ENCODE results near the gene S100B. TPM values are rescaled to one million over a fixed set of nuclear protein-coding genes. Genes with fewer than 3 reads are reported as not detected.
"Not testable (repeated sequence)": the region's sequence is repeated elsewhere in the genome, so short reads cannot be mapped to it uniquely, and the experiment has no call there.

The S100B gene
- total RNA-seq, 1 experiment from 2014 or later = 31.8 TPM

- no peak for DNase-seq (ENCODE audit: low read depth)
Observed at GRCh38 chr21:46603228-46603627, 1.7 kb downstream of the S100B start.

GRCh38 chr21:46600978-46601377 is 3.9 kb downstream of the S100B start:
- DNase-seq (ENCODE audit: low read depth) = no peak

DNA sequence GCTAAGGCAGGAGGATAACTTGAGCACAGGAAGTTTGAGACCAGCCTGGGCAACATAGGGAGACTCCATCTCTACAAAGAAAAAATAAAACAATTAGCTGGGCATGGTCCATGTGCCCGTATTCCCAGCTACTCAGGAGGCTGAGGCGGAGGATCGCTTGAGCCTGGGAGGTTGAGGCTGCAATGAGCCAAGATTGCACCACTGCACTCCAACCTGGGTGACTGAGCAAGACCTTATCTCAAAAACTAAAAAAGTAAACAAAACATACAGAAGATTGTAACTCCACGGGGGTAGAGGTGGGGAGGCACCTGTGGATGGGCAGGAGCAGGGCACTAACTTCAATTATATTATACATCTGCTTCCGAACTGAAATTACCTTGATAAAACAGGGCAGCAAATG is 4.6 kb downstream of the S100B start:
- no peak for DNase-seq (ENCODE audit: low read depth)

- no peak for DNase-seq (ENCODE audit: low read depth)
Observed at GRCh38 chr21:46598581-46599572, 6.0 kb downstream of the S100B start.

DNA sequence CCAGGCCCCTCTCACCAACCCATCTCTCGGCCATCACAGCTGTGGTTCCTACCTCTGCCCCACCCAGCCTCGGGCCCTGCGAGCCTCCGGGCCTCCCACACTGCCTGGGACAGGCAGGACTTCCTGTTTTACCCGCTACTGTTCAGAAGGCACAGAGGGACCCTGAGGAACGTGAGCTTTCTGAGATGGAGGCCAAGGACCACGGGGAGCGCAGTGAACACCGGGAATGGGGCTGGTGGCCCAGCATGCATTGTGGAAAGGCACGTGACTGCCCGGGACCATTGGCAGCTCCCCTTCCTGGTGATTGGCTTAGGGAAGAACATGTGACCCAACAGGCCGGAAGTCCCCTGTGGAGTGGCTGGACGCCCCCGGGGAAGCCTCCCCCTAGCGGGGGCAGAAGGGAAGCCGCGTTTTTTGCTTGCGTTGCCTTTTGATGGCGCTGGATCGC is 7.0 kb downstream of the S100B start:
- DNase-seq (ENCODE audit: low read depth) = no peak

DNA sequence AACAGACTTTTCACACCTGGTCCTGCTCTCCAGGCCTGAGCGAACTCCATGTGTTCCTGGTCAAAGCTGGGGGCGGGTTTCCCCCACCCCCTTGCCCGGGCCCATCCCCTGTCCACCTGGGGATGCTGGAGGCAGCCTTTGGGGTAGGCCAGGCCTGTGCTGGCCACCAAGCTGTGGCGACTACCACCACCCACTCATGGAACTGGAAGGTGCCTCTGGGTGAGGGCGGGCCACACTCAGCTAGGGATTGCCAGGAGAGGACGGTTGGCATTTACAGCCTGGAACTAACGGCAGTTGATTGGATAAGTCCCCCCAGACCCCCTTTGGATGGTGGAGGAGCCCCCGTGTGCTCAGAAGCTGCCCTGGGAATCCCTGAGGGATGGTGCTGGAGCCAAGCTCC is 7.9 kb downstream of the S100B start:
- DNase-seq (ENCODE audit: low read depth) = no peak

- DNase-seq (ENCODE audit: low read depth) = no peak
Observed at GRCh38 chr21:46596201-46596600, 8.7 kb downstream of the S100B start.

GRCh38 chr21:46594276-46594675 is 10.6 kb downstream of the S100B start:
- no peak for DNase-seq (ENCODE audit: low read depth)

DNA sequence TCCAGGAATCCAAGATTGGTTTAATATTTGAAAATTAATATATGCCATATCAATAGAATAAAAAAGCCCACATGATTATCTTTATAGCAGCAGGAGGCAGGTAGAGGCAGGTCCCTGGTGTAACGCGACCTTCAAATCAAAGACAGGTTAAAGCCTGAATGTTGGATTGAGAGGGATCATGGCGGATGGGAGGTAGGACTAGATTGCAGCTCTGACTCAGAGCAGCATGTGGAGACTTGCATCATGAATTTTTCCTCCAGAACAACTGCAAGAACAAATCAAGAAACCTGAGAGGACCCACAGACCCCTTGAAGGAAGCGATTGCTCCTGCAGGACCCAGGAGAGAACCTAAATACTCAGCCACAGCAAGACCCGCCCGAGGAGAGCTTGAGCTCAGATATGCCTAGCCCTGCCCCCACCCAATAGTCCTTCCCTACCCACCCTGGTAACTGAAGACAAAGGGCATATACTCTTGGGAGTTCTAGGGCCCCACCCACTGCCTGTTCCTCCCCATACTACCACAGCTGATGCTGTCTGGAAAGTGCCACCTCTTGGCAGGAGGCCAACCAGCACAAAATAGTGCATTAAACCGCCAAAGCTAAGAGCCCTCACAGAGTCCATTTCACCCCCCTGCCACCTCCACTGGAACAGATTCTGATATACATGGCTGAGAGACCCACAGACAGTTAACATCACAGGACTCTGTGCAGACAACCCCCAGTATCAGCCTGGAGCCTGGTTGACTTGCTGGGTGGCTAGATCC is 19.5 kb downstream of the S100B start:
- DNase-seq (ENCODE audit: low read depth) = no peak

DNA sequence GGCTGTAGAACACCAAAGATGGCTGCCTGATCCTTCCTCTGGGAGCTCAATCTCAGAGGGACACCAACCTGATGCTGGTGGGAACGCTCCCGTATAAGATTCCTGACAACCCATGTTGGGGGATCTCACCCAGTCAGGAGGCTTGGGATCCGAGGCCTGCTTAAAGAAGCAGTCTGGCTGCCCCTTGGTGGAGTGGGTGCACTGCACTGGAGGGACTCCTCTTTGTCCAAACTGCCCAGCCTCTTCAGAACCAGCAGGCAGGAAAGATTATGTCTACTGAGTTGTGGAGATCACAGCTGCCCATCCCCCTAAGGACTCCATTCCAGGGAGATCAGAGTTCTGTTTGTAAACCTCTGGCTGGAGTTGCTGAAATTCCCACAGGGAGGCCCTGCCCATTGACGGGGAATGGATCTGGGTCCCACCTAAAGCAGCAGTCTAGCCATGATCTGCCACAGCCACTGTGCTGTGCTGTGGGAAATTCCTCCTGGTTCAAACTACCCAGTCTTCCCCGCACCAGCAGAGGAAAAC is 23.0 kb downstream of the S100B start:
- no peak for DNase-seq (ENCODE audit: low read depth)

DNA sequence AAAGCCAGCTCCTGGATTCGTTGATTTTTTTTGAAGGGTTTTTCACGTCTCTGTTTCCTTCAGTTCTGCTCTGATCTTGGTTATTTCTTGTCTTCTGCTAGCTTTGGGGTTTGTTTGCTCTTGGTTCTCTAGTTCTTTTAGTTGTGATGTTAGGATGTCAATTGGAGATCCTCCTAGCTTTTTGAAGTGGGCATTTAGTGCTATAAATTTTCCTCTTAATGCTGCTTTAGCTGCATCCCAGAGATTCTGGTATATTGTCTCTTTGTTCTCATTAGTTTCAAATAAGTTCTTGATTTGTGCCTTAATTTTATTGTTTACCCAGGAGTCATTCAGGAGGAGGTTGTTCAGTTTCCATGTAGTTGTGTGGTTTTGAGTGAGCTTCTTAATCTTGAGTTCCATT is 25.5 kb downstream of the S100B start:
- not testable (repeated sequence) for DNase-seq (ENCODE audit: low read depth)

GRCh38 chr21:46577786-46578185 is 27.1 kb downstream of the S100B start:
- DNase-seq (ENCODE audit: low read depth) = not testable (repeated sequence)

DNA sequence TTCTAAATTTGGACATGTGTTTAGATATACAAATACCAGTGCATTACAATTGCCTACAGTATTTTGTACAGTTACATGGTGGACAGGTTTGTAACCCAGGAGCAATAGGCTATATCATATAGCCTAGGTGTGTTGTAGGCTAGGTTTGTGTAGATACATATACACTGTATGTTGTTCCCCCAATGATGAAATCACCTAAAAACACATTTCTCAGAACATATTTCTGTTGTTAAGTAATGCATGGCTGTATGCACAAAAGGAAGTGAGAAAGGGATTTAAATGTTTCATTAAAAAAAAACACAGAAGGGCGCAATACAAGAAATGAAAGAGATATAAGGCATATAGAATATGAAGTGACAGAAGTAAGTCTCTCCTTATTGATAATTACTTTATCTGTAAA is 32.0 kb downstream of the S100B start:
- DNase-seq (ENCODE audit: low read depth) = no peak

DNA sequence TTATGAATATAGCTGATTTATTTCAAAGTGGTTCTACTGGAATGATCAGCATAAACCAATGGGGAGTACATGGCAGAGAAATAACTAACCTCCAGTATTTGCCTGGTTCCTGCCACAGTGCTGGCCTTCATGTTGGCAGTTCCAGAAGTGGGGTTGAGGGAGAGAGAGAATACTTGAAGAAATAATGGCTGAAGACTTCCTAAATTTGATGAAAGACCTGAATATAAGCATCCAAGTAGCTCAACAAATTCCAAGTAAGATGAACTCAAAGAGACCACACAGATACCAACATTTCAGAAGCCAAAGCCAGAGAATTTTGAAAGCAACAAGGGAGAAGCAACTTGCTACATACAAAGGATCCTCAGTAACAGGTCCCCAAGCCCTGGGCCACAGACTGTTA is 34.3 kb downstream of the S100B start:
- no peak for DNase-seq (ENCODE audit: low read depth)

- DNase-seq (ENCODE audit: low read depth) = no peak
Observed at GRCh38 chr21:46570119-46570518, 34.8 kb downstream of the S100B start.

DNA sequence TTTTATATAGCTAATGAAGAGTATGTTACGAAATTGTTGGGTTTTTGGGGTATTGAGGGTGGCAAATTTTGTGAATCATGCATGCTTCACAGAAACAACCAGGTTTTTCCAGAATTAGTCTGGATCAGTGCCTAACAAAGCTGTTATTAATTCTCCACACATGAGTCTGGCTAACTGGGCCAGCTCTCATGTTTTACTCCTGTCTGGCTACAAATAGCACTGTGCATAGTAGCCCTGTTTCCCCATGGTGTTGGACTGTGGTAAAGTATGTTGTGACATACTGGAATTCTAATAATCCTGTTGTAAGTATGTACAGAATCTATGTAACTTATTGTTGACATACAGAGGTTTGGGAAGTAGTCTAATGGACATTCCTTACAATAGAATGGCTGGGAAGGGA is 35.8 kb downstream of the S100B start:
- no peak for DNase-seq (ENCODE audit: low read depth)

GRCh38 chr21:46568562-46568961 is 36.3 kb downstream of the S100B start:
- DNase-seq (ENCODE audit: low read depth) = no peak

DNA sequence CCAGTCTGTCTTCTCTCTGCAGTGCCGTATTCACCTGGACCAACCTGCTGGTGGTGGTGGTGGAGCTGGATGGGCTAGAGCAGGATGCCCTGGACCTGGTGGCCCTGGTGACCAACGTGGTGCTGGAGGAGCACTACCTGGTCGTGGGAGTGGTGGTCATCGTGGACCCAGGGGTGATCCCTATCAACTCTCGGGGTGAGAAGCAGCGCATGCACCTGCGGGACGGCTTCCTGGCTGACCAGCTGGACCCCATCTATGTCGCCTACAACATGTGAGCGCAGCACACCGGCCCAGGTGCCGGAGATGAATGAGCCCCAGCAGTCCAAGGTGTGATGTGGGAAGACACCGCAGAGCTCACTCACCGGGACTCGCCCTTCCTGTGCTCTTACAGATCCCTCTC is 37.5 kb downstream of the S100B start:
- DNase-seq (ENCODE audit: low read depth) = no peak

- peak; percentile 4 for DNase-seq (ENCODE audit: low read depth)
Observed at GRCh38 chr21:46564391-46564790, 40.5 kb downstream of the S100B start.

- DNase-seq (ENCODE audit: low read depth) = no peak
Observed at GRCh38 chr21:46562964-46563607, 41.8 kb downstream of the S100B start.

DNA sequence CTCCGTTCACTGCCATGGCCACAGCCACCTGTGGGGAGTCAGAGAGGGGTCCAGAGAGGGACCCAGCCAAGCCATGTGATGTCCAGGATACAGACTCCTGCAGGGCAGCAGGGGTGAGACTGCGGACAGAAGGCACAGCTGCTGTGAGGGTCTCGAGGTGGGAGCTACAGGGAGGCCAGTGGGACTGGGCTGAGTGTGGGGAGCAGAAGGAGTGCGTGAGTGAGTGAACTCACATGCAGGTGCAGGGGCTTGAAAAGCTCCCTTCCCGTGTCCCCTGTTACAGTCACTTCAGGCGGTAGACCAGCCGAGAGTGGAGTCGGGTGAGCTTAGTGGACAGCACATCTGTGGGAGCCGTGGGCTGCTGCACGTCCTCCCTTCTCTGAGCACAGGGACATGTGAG is 42.4 kb downstream of the S100B start:
- no peak for DNase-seq (ENCODE audit: low read depth)

All from RPMI7951 (cell line).